Spinal cord (tissue), 10 donors: ENCODE results near the gene MRPS27. TPM values are rescaled to one million over a fixed set of nuclear protein-coding genes. Genes with fewer than 3 reads are reported as not detected.

Experiments used
- DNase-seq, 6 donors: peaks; one replicate each; pipeline versions ENCODE4 v3.0.0 to v3.0.0-alpha.2; 2013 to 2015; ENCODE audit warnings: low spot score in 6 of 6, low read depth in 4 of 6
- H3K27ac ChIP-seq: one replicate; pipeline ENCODE4 v1.5.1; 2013; ENCODE audit warnings: low read depth, low read length, control low read depth
- H3K27me3 ChIP-seq: one replicate; pipeline ENCODE4 v1.6.1; 2013; ENCODE audit warnings: low read length; ENCODE audit not compliant: control insufficient read depth, insufficient read depth
- H3K36me3 ChIP-seq: one replicate; pipeline ENCODE4 v1.6.1; 2013; ENCODE audit warnings: low read length; ENCODE audit not compliant: control insufficient read depth, insufficient read depth
- H3K4me1 ChIP-seq: one replicate; pipeline ENCODE4 v1.6.1; 2013; ENCODE audit warnings: low read length; ENCODE audit not compliant: control insufficient read depth, insufficient read depth
- H3K4me3 ChIP-seq: one replicate; pipeline ENCODE4 v1.5.1; 2013; ENCODE audit warnings: low read depth, low read length, control low read depth
- H3K9me3 ChIP-seq: one replicate; pipeline ENCODE4 v1.6.1; 2013; ENCODE audit warnings: low read length; ENCODE audit not compliant: control insufficient read depth, insufficient read depth
- WGBS: methylation state at CpG from one replicate; pipeline ENCODE4 v1.1.5; 2013; ENCODE audit warnings: missing lambda C conversion rate; ENCODE audit not compliant: insufficient coverage; 5-methylcytosine and 5-hydroxymethylcytosine counted together
- polyA plus RNA-seq, 2 donors: library from polyadenylated mRNA; unstranded; fragments of 120-200 nt; gene quantifications; one replicate each; pipeline ENCODE4 v1.2.1, GENCODE V29; 2013; ENCODE audit not compliant: insufficient read length in 2 of 2
- total RNA-seq, 2 donors: library from RNA; depleted of rRNA in 1 of 2; stranded (reverse); fragments of 120-200 nt in 1 of 2; fragments of >200 nt in 1 of 2; gene quantifications; one replicate each; pipeline versions ENCODE4 v1.2.3 to v1.2.4, GENCODE V29; 2013 to 2014
- donor health status: healthy.

MRPS27 gene
- total and polyA plus RNA-seq, 4 donors, result 49.4 to 58.8 (median 51.8) TPM

DNA sequence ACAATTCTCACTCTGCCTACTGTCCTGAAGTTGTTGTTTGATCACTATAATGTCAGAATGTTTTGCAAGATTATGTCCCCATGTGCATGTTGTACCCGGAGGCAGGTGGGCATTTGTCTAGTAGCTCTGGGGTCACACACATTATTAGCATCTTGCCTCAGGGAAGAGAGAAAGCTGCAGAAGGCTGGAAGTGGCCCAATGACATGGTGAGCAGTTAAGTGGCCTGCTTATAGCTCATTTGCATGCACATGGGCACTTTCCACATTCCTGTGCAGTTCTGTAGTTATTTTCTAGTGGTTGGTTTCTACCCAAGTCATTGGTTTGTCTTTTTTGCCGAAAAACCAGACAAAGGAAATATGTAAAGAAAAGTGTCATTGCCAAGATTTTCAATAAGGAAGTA is 131.9 kb downstream of the MRPS27 start:
- DNase-seq, result peak in 1 of 6 donors; percentile 70
- WGBS, result no CpG with 5 or more reads among the region's 2 CpGs
- H3K27me3 ChIP-seq, result no peaks in the 10 kb centered on the region
- H3K4me3 ChIP-seq, result no peak overlapping the region
- H3K36me3 ChIP-seq, result peaks cover 27% of the 10 kb centered on the region
- H3K9me3 ChIP-seq, result no peaks in the 10 kb centered on the region
- H3K27ac ChIP-seq, result no peak overlapping the region
- H3K4me1 ChIP-seq, result peaks cover 27% of the 10 kb centered on the region

DNA sequence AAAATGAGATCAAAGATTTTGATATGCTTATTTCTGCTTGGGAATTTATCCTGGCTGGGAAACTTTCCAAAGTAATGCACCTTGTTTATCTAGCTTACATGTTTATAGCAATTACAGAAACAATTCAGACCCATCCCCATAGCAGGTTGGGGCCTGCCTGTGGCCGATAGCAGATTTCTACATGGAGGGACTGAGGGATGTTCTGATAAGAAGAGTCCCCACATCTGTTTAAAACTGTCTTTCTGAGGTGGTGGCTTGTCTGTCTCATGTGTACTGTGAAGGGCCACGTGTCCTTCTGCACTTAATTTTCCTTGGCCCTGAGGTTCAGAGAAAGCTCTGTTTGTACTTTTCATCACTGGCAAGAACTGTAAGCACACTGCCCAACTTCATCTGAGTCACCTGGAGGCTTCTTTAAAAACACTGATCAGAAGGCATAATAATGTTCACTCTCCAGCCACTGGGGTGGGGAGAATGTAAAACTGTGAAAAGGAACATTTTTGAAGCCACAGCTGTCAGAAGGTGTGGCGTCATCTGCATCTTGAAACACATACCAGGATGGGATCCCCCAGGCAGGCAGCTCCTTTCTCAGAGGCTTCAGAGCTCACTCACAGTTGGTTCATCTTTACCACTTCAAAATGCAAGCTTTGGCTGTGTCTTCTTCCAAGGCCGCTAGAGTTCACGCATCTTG is 132.5 kb downstream of the MRPS27 start:
- Histone ChIP-seq H3K9me3 (no peaks in the 10 kb centered on the region), H3K27ac (no peak overlapping the region), H3K27me3 (no peaks in the 10 kb centered on the region), H3K36me3 (peaks cover 27% of the 10 kb centered on the region), H3K4me3 (no peak overlapping the region), H3K4me1 (peaks cover 31% of the 10 kb centered on the region)
- 74% methylated on average over 4 of the region's 5 CpGs for WGBS
- no peak for DNase-seq

DNA sequence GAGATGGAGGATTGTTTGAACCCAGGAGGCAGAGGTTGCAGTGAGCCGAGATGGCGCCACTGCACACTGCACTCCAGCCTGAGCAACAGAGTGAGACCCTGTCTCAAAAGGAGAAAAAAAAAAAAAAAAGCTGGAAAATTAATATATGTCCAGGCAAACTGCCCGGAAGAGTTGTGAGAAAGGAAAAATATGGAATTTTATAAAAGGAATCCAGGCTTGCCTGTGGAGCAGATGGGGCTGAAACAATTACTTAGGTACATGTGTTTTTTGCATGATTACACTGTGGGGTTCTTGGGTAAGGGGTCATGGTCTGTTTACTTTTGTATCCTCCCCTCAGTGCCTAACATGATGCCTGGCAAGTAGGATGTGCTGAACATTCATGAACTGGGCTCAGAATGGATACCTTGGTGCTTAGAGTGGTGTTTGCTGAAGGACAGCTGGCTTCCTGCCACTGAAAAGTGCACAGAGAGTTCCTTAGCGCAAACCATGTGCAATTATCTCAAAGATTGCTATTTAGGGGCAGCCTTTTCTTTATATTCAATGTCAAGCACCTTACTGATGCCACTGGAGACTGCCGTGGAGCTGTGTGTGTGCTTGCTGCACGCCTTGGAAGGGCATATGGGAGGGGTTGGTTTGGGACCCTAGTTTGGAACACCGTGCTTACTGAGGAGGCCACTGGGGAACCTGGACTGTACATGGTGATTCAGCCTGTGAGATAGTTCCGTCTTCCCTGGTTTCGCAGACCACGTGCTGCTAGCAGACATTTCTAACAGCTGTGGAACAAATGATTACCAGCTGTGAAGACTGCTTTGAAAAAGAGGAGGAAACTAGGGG is 134.3 kb downstream of the MRPS27 start:
- Histone ChIP-seq H3K27ac (peak overlapping the region; percentile 42), H3K9me3 (no peaks in the 10 kb centered on the region), H3K4me3 (no peak overlapping the region), H3K27me3 (no peaks in the 10 kb centered on the region), H3K36me3 (peaks cover 23% of the 10 kb centered on the region), H3K4me1 (peaks cover 30% of the 10 kb centered on the region)
- WGBS, result 67% methylated on average over 9 of the region's 10 CpGs
- peak in 1 of 6 donors; percentile 52 for DNase-seq

DNA sequence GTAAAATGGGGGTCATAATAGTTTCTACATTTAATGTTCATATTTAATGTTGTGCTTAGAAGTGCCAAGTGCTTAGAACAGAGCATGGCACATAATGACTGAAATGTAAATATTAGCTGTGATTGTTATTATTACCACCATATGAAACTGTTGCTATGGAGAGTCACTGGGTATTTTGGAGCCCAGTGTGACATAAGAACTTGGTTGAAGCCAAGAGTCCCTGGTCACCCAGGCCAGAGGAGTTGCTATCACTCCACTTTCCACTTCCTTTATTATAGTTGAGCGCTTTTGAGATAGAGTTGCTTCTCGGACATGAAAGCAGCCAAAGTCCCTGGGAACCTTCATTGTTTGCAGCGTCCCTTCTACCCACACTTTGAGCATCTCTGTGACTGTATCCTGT is 135.6 kb downstream of the MRPS27 start:
- peaks cover 26% of the 10 kb centered on the region for H3K36me3 ChIP-seq
- no peak overlapping the region for H3K4me3 ChIP-seq
- whole genome bisulfite sequencing, result no CpG with 5 or more reads among the region's 3 CpGs
- H3K9me3 ChIP-seq, result no peaks in the 10 kb centered on the region
- H3K27ac ChIP-seq, result no peak overlapping the region
- H3K4me1 ChIP-seq, result peaks cover 36% of the 10 kb centered on the region
- H3K27me3 ChIP-seq, result no peaks in the 10 kb centered on the region
- DNase-seq, result no peak

DNA sequence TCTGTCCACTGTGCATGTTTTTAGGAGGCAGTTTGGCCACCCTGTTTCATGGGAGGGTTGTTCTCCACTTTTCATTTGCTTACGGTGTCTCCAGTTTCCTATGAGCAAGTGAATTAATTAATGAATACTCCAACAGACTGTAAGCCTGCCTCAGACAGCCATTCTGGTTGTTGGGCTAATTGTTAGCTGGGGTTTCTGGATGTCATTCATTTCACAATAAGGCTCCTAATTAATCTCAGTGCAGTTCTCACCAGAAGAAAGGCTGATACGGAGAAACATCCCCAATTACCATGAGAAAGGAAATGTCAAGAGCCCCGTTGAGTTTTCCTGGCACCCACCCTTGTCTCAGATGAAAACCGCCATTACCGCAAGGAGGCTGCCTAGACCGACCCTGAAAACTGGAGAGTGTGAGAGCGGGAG is 136.9 kb downstream of the MRPS27 start:
- Histone ChIP-seq H3K27ac (peak overlapping the region; percentile 40), H3K4me3 (no peak overlapping the region), H3K4me1 (peaks cover 46% of the 10 kb centered on the region), H3K27me3 (no peaks in the 10 kb centered on the region), H3K36me3 (peaks cover 29% of the 10 kb centered on the region), H3K9me3 (no peaks in the 10 kb centered on the region)
- peak in 2 of 6 donors; percentile 83 to 89 for DNase-seq
- WGBS, result 38% methylated on average over 4 of the region's 7 CpGs

DNA sequence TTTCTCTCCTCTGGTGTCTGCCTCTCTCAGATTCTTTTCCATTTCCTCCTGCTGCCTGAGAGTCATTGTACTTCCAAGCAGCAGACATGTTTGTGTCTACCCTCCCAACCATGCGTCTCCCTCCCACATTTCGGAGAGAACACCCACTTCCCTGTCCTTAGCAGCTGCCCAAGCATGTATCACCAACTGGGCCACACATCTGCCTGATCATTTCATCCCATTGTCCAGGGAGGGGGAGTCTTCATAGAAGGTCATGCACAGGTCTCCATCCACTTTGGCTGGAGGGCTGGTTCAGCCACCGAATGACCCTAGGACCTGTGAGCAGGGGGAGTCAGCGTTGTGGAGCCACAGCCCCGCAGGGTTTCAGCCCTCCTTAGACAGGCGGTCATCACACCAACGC is 137.4 kb downstream of the MRPS27 start:
- Histone ChIP-seq H3K27me3 (no peaks in the 10 kb centered on the region), H3K9me3 (no peaks in the 10 kb centered on the region), H3K36me3 (peaks cover 29% of the 10 kb centered on the region), H3K27ac (peak overlapping the region; percentile 40), H3K4me1 (peaks cover 44% of the 10 kb centered on the region), H3K4me3 (no peak overlapping the region)
- 24% methylated on average over 4 of the region's 7 CpGs for WGBS
- no peak for DNase-seq

DNA sequence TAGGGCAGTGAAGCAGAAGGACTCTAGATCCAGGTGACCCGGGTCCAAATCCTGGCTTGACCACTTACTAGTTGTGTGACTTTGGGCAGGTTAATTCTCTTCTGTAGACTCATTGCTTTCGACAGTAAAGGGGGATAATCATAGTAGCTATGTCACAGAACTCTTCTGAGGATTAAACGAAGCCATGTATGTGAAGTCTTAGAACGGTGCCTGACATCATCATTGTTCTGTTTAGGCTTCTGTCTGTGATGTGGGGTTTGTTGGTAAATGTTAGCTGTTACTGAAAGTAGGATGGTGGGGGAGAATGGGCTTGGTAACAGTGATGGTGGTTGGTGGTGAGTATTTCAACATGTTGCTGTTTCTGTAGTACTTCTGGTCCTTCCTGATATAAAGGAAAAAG is 139.1 kb downstream of the MRPS27 start:
- no peak overlapping the region for H3K27ac ChIP-seq
- 72% methylated on average over 4 of the region's 4 CpGs for WGBS
- H3K9me3 ChIP-seq, result no peaks in the 10 kb centered on the region
- H3K4me1 ChIP-seq, result peaks cover 48% of the 10 kb centered on the region
- H3K36me3 ChIP-seq, result peaks cover 24% of the 10 kb centered on the region
- H3K4me3 ChIP-seq, result peak overlapping the region; percentile 35
- no peaks in the 10 kb centered on the region for H3K27me3 ChIP-seq
- no peak for DNase-seq

DNA sequence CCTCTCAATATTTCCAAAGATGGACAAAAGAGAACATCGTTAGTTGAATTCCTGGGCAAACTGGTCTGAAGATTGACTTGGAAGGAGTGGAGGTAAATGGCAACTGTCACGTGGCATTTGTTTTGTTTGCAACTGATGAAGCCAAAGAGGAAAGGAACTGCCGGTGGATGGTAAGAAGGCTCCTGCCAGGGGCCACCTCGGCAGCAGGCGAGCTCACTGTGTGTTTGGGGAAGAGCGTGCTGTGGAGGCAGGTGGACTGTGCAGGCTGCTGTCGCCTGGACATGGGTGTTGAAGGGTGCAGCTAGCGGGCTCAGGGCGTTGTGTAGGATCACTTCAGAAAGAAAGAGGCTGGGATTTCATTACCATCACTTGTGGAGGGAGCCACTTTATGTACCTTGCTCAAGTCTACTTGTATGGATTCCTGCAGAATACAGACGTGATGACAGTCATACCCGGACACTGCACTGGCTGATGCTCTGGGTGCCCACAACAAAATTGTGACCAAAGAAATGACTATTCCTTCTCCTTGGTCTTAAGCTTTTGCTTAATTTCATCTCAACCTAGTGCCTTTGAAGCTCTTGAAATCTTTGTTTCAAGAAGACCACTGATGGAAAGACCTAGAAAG is 140.1 kb downstream of the MRPS27 start:
- Histone ChIP-seq H3K4me3 (peak overlapping the region; percentile 35), H3K9me3 (no peaks in the 10 kb centered on the region), H3K4me1 (peaks cover 45% of the 10 kb centered on the region), H3K27ac (peak overlapping the region; percentile 90), H3K36me3 (peaks cover 16% of the 10 kb centered on the region), H3K27me3 (no peaks in the 10 kb centered on the region)
- peak in 1 of 6 donors; percentile 24 for DNase-seq
- 24% methylated on average over 11 of the region's 11 CpGs for WGBS

DNA sequence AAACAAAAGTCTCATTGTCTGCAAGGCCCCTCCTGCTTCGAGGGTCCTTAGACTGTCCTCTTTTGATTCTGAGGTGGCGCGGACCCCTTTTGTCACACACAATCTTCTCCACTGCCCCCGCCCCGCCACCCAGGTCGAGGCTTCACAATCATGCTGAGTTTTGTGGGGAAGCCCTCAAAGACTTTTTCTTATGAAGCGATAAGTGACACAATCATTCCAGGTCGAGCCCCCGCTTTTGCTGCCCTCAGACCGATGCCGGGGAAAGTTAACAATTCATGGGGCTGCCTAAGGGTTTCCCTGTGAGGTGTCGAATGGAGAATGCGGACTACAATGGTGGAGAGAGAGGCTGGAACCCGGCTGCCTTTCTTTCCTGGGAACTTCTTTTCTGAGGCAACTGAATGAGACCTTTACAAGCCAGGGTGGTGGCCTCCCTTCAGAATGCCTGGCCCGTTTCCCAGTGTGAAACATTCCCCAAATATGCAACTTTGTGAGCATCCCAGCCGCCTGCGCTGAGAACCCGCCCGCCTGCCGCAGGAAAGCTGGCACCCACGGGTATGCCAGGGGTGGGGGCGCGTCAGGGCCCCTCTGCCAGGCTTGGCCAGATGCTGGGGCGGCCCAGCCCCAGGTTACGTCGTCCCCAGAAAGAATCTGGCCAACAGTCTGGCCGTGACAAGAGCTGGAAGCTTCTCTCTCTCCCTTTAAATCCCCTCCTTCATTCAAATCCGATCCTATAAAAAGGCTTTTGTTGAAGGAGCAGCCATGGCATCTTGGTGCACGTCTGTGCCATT is 140.8 kb downstream of the MRPS27 start:
- H3K4me3 ChIP-seq, result peak overlapping the region; percentile 35
- peak in 3 of 6 donors; percentile 38 to 92 (median 82) for DNase-seq
- peaks cover 45% of the 10 kb centered on the region for H3K4me1 ChIP-seq
- no peaks in the 10 kb centered on the region for H3K27me3 ChIP-seq
- H3K9me3 ChIP-seq, result no peaks in the 10 kb centered on the region
- whole genome bisulfite sequencing, result 20% methylated on average over 22 of the region's 29 CpGs
- H3K36me3 ChIP-seq, result peaks cover 18% of the 10 kb centered on the region
- H3K27ac ChIP-seq, result peak overlapping the region; percentile 90
